Upper lobe of left lung (tissue), 6 donors: ENCODE measurements around the gene ZNF746. TPM values are rescaled to one million over a fixed set of nuclear protein-coding genes. Genes with fewer than 3 reads are reported as not detected.

Source experiments
- ATAC-seq, 2 donors: fragments of 200-7000 bp; cut with Tn5 transposase; one replicate each; pipeline ENCODE4 v1.9.1; 2022; ENCODE audit warnings: mild to moderate bottlenecking in 2 of 2, moderate library complexity in 2 of 2; ENCODE audit not compliant: low FRiP score in 2 of 2
- DNase-seq, 2 donors: peaks; one replicate each; pipeline ENCODE4 v3.0.0-alpha.2; 2019 to 2020
- H3K27ac ChIP-seq, 4 donors: fragments of 200-600 bp; sonication (generic); one replicate each; pipeline ENCODE4 v1.5.1; 2016 to 2019
- H3K27me3 ChIP-seq, 4 donors: fragments of 200-600 bp; sonication (generic); one replicate each; pipeline ENCODE4 v1.5.1; 2017 to 2019
- H3K36me3 ChIP-seq, 4 donors: fragments of 200-600 bp; sonication (generic); one replicate each; pipeline ENCODE4 v1.5.1; 2016 to 2019
- H3K4me1 ChIP-seq, 4 donors: fragments of 200-600 bp; sonication (generic); one replicate each; pipeline ENCODE4 v1.5.1; 2018 to 2019
- H3K4me3 ChIP-seq, 4 donors: fragments of 200-600 bp; sonication (generic); one replicate each; pipeline ENCODE4 v1.5.1; 2017 to 2019; ENCODE audit warnings: mild to moderate bottlenecking in 2 of 4, moderate library complexity in 1 of 4
- H3K9me3 ChIP-seq, 4 donors: fragments of 200-600 bp; sonication (generic); one replicate each; pipeline ENCODE4 v1.5.1; 2018 to 2019
- EP300 ChIP-seq, 4 donors: sonication (generic); formaldehyde crosslinking; IDR thresholded peaks; one replicate each; pipeline ENCODE4 v1.5.1; 2017; ENCODE audit warnings: antibody characterized with exemption in 4 of 4, control low read depth in 2 of 4
- POLR2A ChIP-seq, 4 donors: fragments of 450-650 bp; IDR thresholded peaks; one replicate each; pipeline ENCODE4 v1.5.1; 2016 to 2017; ENCODE audit warnings: antibody characterized with exemption in 4 of 4, mild to moderate bottlenecking in 2 of 4
- POLR2AphosphoS5 ChIP-seq, 2 donors: sonication (generic); formaldehyde crosslinking; IDR thresholded peaks; one replicate each; pipeline ENCODE4 v1.5.1; 2017; ENCODE audit warnings: antibody characterized with exemption in 2 of 2
- WGBS, 2 donors: methylation state at CpG; one replicate each; pipeline ENCODE4 v1.1.5; 2017 to 2018; 5-methylcytosine and 5-hydroxymethylcytosine counted together
- total RNA-seq, 6 donors: library from RNA; depleted of rRNA in 4 of 6; stranded (reverse); fragments of >200 nt in 4 of 6; gene quantifications; one replicate each; pipeline versions ENCODE4 v1.1.0 to v1.2.1, GENCODE V29; 2016 to 2021
- TF ChIP-seq, protein P1 (sequence below), 6 experiments: fragments of 450-650 bp in 4 of 6; fragments of 200-600 bp in 2 of 6; sonication (generic) in 2 of 6; IDR thresholded peaks; one replicate each; pipeline ENCODE4 v1.5.1; 2016 to 2019; ENCODE audit warnings: antibody characterized with exemption in 6 of 6
- donor health status: DM: no; HTN: no; CAD: no; lungs with moderate emphysema.
- donor health status: DM: no; HTN: yes; CAD: no; lungs with severe emphysema.

ZNF746 gene
- total RNA-seq, 6 donors from 2014 or later, result 19.4 to 54.5 (median 25.2) TPM

DNA sequence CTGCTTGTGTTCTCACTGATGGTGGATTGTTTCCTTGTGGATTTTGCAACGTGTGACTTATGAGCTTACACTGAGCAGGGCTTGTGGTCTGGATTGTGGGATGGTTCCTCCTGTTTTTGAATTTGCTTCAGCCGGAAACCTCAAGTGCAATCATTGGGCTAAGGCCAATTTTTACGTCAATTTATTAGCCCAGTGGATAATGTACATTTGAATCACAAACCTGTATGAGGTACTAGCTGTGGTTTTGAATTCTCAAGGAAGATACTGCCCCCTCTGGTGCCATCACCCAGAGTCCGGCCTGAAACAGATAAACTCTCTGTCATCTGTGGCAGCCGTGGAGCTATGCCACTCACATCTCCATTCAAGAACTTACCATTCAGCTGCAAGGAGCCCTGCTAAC, 29.4 kb downstream of the ZNF746 start:
- H3K27me3 ChIP-seq, result no peaks in the 10 kb centered on the region
- WGBS, 2 donors, result 71 to 74% methylated on average over 5 of the region's 5 CpGs
- TF ChIP-seq, protein P1, sequence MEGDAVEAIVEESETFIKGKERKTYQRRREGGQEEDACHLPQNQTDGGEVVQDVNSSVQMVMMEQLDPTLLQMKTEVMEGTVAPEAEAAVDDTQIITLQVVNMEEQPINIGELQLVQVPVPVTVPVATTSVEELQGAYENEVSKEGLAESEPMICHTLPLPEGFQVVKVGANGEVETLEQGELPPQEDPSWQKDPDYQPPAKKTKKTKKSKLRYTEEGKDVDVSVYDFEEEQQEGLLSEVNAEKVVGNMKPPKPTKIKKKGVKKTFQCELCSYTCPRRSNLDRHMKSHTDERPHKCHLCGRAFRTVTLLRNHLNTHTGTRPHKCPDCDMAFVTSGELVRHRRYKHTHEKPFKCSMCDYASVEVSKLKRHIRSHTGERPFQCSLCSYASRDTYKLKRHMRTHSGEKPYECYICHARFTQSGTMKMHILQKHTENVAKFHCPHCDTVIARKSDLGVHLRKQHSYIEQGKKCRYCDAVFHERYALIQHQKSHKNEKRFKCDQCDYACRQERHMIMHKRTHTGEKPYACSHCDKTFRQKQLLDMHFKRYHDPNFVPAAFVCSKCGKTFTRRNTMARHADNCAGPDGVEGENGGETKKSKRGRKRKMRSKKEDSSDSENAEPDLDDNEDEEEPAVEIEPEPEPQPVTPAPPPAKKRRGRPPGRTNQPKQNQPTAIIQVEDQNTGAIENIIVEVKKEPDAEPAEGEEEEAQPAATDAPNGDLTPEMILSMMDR (IDR thresholded peaks at IDR 0.05), result no peak
- TF ChIP-seq POLR2AphosphoS5 (IDR thresholded peaks at IDR 0.05) (no peak), EP300 (IDR thresholded peaks at IDR 0.05) (no peak), POLR2A (IDR thresholded peaks at IDR 0.05) (no peak)
- no peak for DNase-seq
- no peak overlapping the region for H3K4me3 ChIP-seq
- no peak overlapping the region for H3K27ac ChIP-seq
- H3K4me1 ChIP-seq, result no peaks in the 10 kb centered on the region
- peaks cover 3 to 12% (median 8%) of the 10 kb centered on the region in 4 donors for H3K36me3 ChIP-seq
- H3K9me3 ChIP-seq, result no peaks in the 10 kb centered on the region
- ATAC-seq, result no peak

DNA sequence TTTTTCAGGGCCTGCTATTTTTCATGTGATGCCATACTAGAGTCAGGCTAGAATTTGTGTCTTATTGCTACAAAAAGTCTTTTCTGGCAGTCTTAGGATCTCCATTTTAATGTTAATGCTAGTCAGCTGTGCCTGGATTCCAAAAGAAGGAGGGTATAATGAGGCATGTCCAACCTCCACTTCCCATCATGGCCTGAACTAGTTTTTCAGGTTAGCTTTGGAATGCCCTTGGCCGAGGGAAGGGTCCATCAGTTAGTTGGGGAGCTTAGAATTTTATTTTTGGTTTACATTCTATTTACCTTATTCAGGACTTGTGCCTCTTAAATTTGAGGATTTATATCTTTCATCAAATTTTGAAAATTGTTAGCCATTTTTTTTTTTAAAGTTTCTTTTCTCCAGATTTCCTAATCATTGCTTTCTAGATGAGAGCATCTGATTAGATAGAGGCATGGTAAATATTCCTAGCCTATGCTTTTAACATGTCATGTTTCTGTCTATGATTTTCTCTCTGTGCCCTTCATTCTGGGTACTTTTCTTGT, 30.2 kb downstream of the ZNF746 start:
- no peaks in the 10 kb centered on the region for H3K9me3 ChIP-seq
- DNase-seq, result no peak
- no peak overlapping the region for H3K27ac ChIP-seq
- 71 to 83% methylated on average over 1 of the region's 1 CpG for WGBS, 2 donors
- TF ChIP-seq POLR2AphosphoS5 (IDR thresholded peaks at IDR 0.05), result no peak
- no peak for TF ChIP-seq EP300 (IDR thresholded peaks at IDR 0.05)
- TF ChIP-seq POLR2A (IDR thresholded peaks at IDR 0.05), result no peak
- TF ChIP-seq, protein P1 (IDR thresholded peaks at IDR 0.05), result no peak
- no peak overlapping the region for H3K4me3 ChIP-seq
- no peaks in the 10 kb centered on the region for H3K27me3 ChIP-seq
- H3K36me3 ChIP-seq, result peaks cover 0 to 4% (median 1%) of the 10 kb centered on the region in 4 donors
- H3K4me1 ChIP-seq, result no peaks in the 10 kb centered on the region
- ATAC-seq, result no peak

DNA sequence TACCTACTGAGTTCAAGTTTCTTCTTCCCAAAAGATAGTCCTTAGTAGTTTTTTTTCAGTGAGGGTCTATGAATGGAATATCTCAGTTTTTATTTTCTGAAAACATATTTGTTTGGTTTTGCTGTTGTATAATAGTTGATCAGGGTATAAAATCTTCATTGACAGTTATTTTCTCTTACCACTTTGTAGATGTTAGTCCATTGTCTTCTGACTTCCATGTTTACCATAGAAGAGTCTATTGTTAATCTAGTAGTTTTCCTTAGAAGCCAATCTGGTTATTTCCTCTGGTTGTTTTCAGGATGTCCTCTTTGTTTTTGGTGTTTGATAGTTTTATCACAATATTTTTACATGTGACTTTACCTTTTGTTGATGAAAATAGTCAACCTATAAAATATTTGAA, 31.2 kb downstream of the ZNF746 start:
- no peak overlapping the region for H3K27ac ChIP-seq
- H3K9me3 ChIP-seq, result no peaks in the 10 kb centered on the region
- no peak overlapping the region for H3K4me3 ChIP-seq
- H3K36me3 ChIP-seq, result no peaks in the 10 kb centered on the region
- no peaks in the 10 kb centered on the region for H3K27me3 ChIP-seq
- no peak for ATAC-seq
- no peak for DNase-seq
- H3K4me1 ChIP-seq, result peaks cover 0 to 1% (median 0%) of the 10 kb centered on the region in 4 donors
- TF ChIP-seq EP300 (IDR thresholded peaks at IDR 0.05), result no peak
- TF ChIP-seq, protein P1 (IDR thresholded peaks at IDR 0.05), result no peak
- TF ChIP-seq POLR2AphosphoS5 (IDR thresholded peaks at IDR 0.05), result no peak
- no peak for TF ChIP-seq POLR2A (IDR thresholded peaks at IDR 0.05)

DNA sequence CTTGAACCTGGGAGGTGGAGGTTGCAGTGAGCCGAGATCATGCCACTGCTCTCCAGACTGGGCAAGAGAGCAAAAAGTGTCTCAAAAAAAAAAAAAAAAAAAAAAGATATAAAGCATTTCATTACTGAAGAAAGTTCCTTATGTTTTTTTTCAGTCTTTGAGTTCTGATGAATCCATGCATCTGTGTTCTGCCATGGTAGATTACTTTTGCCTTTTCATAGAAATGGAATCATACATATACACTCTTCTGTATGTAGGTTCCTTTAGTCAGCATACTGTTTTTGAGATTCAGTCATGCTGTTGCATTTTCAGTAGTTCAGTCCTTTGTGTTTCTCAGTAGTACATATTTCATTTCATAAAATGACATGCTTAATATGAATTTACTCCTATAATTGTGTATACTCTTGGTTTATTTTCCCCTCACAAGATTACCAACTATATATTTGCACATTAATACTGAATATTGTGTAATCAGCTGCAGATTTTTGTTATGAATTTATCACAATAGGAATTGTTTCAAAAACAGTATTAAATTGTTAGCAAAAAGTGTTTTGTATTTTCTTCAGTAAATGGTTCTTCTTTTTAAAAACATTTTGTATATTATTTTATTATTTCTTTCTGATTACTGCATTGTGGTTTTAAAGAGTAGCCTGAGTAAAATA, 34.0 kb downstream of the ZNF746 start:
- H3K27me3 ChIP-seq, result no peaks in the 10 kb centered on the region
- peaks cover 9 to 20% (median 16%) of the 10 kb centered on the region in 4 donors for H3K4me1 ChIP-seq
- H3K36me3 ChIP-seq, result no peaks in the 10 kb centered on the region
- no peak overlapping the region for H3K4me3 ChIP-seq
- no peaks in the 10 kb centered on the region for H3K9me3 ChIP-seq
- TF ChIP-seq EP300 (IDR thresholded peaks at IDR 0.05), result no peak
- no peak for TF ChIP-seq POLR2AphosphoS5 (IDR thresholded peaks at IDR 0.05)
- TF ChIP-seq, protein P1 (IDR thresholded peaks at IDR 0.05), result no peak
- no peak for TF ChIP-seq POLR2A (IDR thresholded peaks at IDR 0.05)
- no peak overlapping the region for H3K27ac ChIP-seq
- ATAC-seq (no peak), DNase-seq (no peak)
- 90 to 93% methylated on average over 1 of the region's 1 CpG for WGBS, 2 donors

DNA sequence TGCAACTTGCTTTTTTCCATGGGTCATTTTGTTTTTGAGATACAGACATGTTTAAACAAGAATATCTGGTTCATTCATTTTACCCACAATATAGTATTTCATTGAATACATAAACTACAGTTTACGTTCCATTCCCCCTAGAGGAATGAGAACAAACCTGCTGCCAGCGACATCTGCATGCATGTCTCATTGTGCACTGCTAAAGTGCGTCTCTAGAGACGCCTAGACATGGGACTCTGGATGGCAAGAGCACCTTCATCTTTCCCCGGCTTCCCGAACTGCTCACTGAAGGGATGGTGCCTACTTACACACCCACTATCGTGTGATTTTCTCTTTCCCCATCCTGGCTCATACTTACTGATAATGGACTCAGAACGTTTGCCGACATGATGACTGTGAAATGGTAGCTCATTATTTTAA, 35.5 kb downstream of the ZNF746 start:
- ATAC-seq (no peak), DNase-seq (no peak)
- Histone ChIP-seq H3K4me3 (no peak overlapping the region), H3K27ac (no peak overlapping the region), H3K36me3 (no peaks in the 10 kb centered on the region), H3K9me3 (no peaks in the 10 kb centered on the region), H3K27me3 (no peaks in the 10 kb centered on the region), H3K4me1 (peaks cover 13 to 32% (median 19%) of the 10 kb centered on the region in 4 donors)
- WGBS, 2 donors, result 86 to 89% methylated on average over 9 of the region's 9 CpGs
- TF ChIP-seq POLR2AphosphoS5 (IDR thresholded peaks at IDR 0.05) (no peak), EP300 (IDR thresholded peaks at IDR 0.05) (no peak), POLR2A (IDR thresholded peaks at IDR 0.05) (no peak)
- TF ChIP-seq, protein P1 (IDR thresholded peaks at IDR 0.05), result no peak
